SK-N-SH (cell line): ENCODE data around the gene FLAD1. TPM values are rescaled to one million over a fixed set of nuclear protein-coding genes. Genes with fewer than 3 reads are reported as not detected.

Source experiments
- CTCF ChIA-PET: fragments of 300-600, 350-600 bp; formaldehyde crosslinking; extraction: SDS; loops from one replicate; lab custom pipeline; 2021; lab: Yijun Ruan, JAX
- POLR2A ChIA-PET: fragments of 350-600 bp; sonication (Branson Sonifier 250); formaldehyde crosslinking; extraction: SDS; loops from one replicate; lab custom pipeline; 2020; ENCODE audit warnings: antibody characterized with exemption, inconsistent platforms; lab: Yijun Ruan, JAX
- DNase-seq: peaks from one replicate; pipeline ENCODE4 v3.0.0; 2012
- H2AFZ ChIP-seq: fragments of 200-600 bp; sonication (generic); 2 replicates; pipeline ENCODE4 v1.8.1; 2016; ENCODE audit warnings: antibody characterized with exemption, mild to moderate bottlenecking, low read depth
- H3F3A ChIP-seq: fragments of 200-600 bp; sonication (generic); replicated peaks from 2 replicates; pipeline ENCODE3; 2016; ENCODE audit warnings: antibody characterized with exemption, mild to moderate bottlenecking; ENCODE audit not compliant: insufficient read depth
- H3K27ac ChIP-seq, 2 experiments: fragments of 200-500 bp in 1 of 2; fragments of 200-600 bp in 1 of 2; sonication (Bioruptor generic) in 1 of 2; sonication (generic), shearing (Covaris generic) in 1 of 2; 2 replicates each; pipeline versions ENCODE4 v1.5.1 to v1.6.1; 2014 to 2016; ENCODE audit warnings: low read depth in 2 of 2, inconsistent platforms in 1 of 2, low read length in 1 of 2, mild to moderate bottlenecking in 1 of 2, mixed read lengths in 1 of 2
- H3K27me3 ChIP-seq: fragments of 200-600 bp; sonication (generic), shearing (Covaris generic); 2 replicates; pipeline ENCODE4 v1.6.1; 2016; ENCODE audit warnings: mixed run types; ENCODE audit not compliant: insufficient read depth
- H3K36me3 ChIP-seq, 2 experiments: fragments of 200-500 bp in 1 of 2; fragments of 200-600 bp in 1 of 2; sonication (Bioruptor generic) in 1 of 2; sonication (generic) in 1 of 2; replicated peaks in 1 of 2; 2 replicates each; pipeline versions ENCODE3 to v1.5.1; 2014 to 2016; ENCODE audit warnings: low read length in 1 of 2, mild to moderate bottlenecking in 1 of 2; ENCODE audit not compliant: insufficient read depth in 2 of 2, control insufficient read depth in 1 of 2
- H3K4me1 ChIP-seq, 2 experiments: fragments of 200-500 bp in 1 of 2; fragments of 200-600 bp in 1 of 2; sonication (Bioruptor generic) in 1 of 2; sonication (generic), shearing (Covaris generic) in 1 of 2; 2 replicates each; pipeline versions ENCODE4 v1.5.1 to v1.6.1; 2014 to 2016; ENCODE audit warnings: low read depth in 1 of 2, low read length in 1 of 2, mixed run types in 1 of 2; ENCODE audit not compliant: insufficient read depth in 2 of 2, control insufficient read depth in 1 of 2
- H3K4me2 ChIP-seq: fragments of 200-600 bp; sonication (generic), shearing (Covaris generic); 2 replicates; pipeline ENCODE4 v1.6.1; 2017; ENCODE audit warnings: mixed run types
- H3K4me3 ChIP-seq, 2 experiments: fragments of 200-500 bp in 1 of 2; fragments of 200-600 bp in 1 of 2; sonication (Bioruptor generic) in 1 of 2; sonication (generic), shearing (Covaris generic) in 1 of 2; 2 replicates each; pipeline versions ENCODE4 v1.5.1 to v1.8.1; 2014 to 2016; ENCODE audit warnings: low read depth in 2 of 2, inconsistent platforms in 1 of 2, low read length in 1 of 2, mild to moderate bottlenecking in 1 of 2, mixed read lengths in 1 of 2, moderate library complexity in 1 of 2
- H3K79me2 ChIP-seq: fragments of 200-600 bp; sonication (generic); 2 replicates; pipeline ENCODE4 v1.8.1; 2017; ENCODE audit warnings: mild to moderate bottlenecking; ENCODE audit not compliant: insufficient read depth
- H3K9ac ChIP-seq: fragments of 200-600 bp; sonication (generic); 2 replicates; pipeline ENCODE4 v1.6.1; 2017; ENCODE audit warnings: mixed run types
- H3K9me2 ChIP-seq: fragments of 200-600 bp; sonication (generic); 2 replicates; pipeline ENCODE4 v1.6.1; 2017; ENCODE audit warnings: mixed run types
- H3K9me3 ChIP-seq: fragments of 200-600 bp; sonication (generic); 2 replicates; pipeline ENCODE4 v1.6.1; 2017; ENCODE audit warnings: mixed run types, mild to moderate bottlenecking, moderate library complexity
- H4K20me1 ChIP-seq: fragments of 200-600 bp; sonication (generic); 2 replicates; pipeline ENCODE4 v1.6.1; 2017; ENCODE audit warnings: mild to moderate bottlenecking, mixed run types; ENCODE audit not compliant: insufficient read depth
- CTCF ChIP-seq: fragments of 200-600 bp; sonication (generic); IDR thresholded peaks from 2 replicates; pipeline ENCODE4 v1.6.1; 2017; ENCODE audit warnings: antibody characterized with exemption, mild to moderate bottlenecking, moderate library complexity
- ELF1 ChIP-seq: IDR thresholded peaks from 2 replicates; pipeline ENCODE4 v1.4.0; 2012
- EP300 ChIP-seq, 2 experiments: IDR thresholded peaks; 2 replicates each; pipeline versions ENCODE4 v1.4.0 to v1.6.1; 2012; ENCODE audit warnings: borderline replicate concordance in 1 of 2, low read depth in 1 of 2, low read length in 1 of 2
- NFIC ChIP-seq: IDR thresholded peaks from 2 replicates; pipeline ENCODE4 v1.4.0; 2012; ENCODE audit warnings: borderline replicate concordance
- RAD21 ChIP-seq: IDR thresholded peaks from 2 replicates; pipeline ENCODE4 v1.6.1; 2012; ENCODE audit warnings: mild to moderate bottlenecking, low read length
- RCOR1 ChIP-seq: fragments of 150-350 bp; IDR thresholded peaks from 2 replicates; pipeline ENCODE4 v1.6.1; 2017; ENCODE audit warnings: antibody characterized with exemption, low read length
- SMC3 ChIP-seq: IDR thresholded peaks from 2 replicates; pipeline ENCODE4 v1.6.1; 2012; ENCODE audit warnings: low read depth, low read length, improper control_type of control experiment
- WGBS: methylation state at CpG from one replicate; pipeline ENCODE4 v1.1.6; 2017; ENCODE audit warnings: low lambda C conversion rate; 5-methylcytosine and 5-hydroxymethylcytosine counted together
- polyA plus RNA-seq, 3 experiments: library from polyadenylated mRNA; depleted of rRNA; stranded (reverse); fragments of >200 nt; gene quantifications; 2 replicates each; pipeline ENCODE4 v1.2.3, GENCODE V29; 2012
- TF ChIP-seq, protein P1 (sequence below): IDR thresholded peaks from 2 replicates; pipeline ENCODE4 v1.4.0; 2012; ENCODE audit warnings: low read depth
- TF ChIP-seq, protein P2 (sequence below): IDR thresholded peaks from 2 replicates; pipeline ENCODE4 v1.4.0; 2012; ENCODE audit warnings: low read depth, borderline replicate concordance

FLAD1 gene
- polyA plus RNA-seq, 1 of the 3 experiments (the other 2 are of a cell fraction), result 50.8 TPM

DNA sequence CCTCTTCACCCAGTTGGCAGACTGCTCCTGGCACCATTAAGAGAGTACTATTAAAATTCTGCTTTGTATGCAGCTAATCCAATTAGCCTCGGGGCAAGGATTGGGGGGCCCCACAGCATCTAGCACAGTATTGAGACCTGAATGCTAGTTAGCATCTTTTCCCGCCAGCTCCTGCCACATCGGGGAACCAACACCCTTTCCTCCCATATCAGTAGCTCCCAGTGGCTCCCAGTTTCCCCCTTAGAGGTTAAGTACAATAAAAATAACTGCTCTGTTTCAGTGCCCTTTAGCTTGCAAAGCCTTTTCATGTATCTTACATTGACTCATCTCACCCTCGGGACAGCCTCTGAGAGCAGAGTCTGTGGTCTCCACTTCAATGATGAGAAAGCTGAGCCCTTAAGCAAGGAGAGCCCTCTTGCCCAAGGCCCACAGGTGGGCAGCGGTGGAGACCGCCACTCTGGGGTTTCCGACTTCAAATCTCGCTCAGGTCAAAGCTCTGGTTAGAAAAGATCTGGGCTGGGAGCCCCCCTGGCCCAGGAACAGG, 42.4 kb upstream of the FLAD1 start (continued):
- no peak for TF ChIP-seq RAD21

DNA sequence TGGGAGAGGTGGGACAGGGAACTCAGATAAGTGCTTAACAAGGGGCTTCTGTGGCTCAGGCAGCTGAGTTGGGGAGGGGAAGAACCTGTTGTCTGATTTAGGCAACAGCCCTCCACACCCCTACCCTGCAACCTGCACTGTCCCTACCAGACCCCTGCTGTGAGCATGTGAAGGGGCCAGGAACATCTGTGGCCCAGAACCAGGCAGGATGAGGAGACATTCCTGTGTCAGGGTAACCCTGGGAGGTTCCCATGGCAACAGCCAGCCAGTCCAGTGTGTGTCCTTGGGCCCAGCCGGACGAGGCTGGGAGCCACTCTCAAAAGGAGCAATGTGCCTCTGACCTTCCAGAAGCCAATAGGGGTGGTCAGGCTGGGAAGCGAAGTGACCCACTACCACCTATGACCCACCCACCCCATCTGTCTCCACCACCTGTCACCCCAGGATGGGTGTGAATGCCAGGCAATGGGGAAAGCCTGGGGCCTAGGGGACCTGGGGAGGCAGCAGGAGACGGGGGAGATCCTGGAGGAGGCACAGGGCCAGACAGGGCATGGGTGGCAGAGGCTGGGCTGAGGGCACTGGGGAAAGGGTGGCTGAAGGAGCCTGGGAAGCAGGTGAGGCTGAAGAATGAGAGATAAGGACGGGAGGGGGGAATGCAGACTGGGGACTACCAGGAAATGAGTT, 41.7 kb upstream of the FLAD1 start:
- Histone ChIP-seq H3K27ac (peak overlapping the region in 1 of 2 experiments; percentile 36; a peak in 1 of 4 replicates), H3K79me2 (no peaks in the 10 kb centered on the region), H3K36me3 (peaks cover 0 to 11% of the 10 kb centered on the region in 2 experiments), H3F3A (peaks cover 19% of the 10 kb centered on the region), H3K4me1 (peaks cover 15 to 30% of the 10 kb centered on the region in 2 experiments; a peak in 3 of 4 replicates)
- TF ChIP-seq EP300 (IDR thresholded peaks at IDR 0.05; ENCODE audit: borderline replicate concordance in 1 of 2, low read depth in 1 of 2, low read length in 1 of 2), result no peak
- TF ChIP-seq, protein P1, sequence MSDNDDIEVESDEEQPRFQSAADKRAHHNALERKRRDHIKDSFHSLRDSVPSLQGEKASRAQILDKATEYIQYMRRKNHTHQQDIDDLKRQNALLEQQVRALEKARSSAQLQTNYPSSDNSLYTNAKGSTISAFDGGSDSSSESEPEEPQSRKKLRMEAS, result no peak
- 0 out of 2 replicates have a peak, but pooled peaks have one; percentile 14 for TF ChIP-seq RCOR1
- TF ChIP-seq ELF1, result no peak
- TF ChIP-seq RAD21, result no peak
- TF ChIP-seq, all 33 proteins: peak for 1
- WGBS, result 77% methylated on average over 5 of the region's 5 CpGs
- Histone ChIP-seq H4K20me1 (no peaks in the 10 kb centered on the region), H3K4me2 (no peak overlapping the region), H3K9me2 (no peaks in the 10 kb centered on the region), H3K4me3 (no peak overlapping the region), H3K9me3 (no peaks in the 10 kb centered on the region), H2AFZ (no peak overlapping the region), H3K27me3 (no peaks in the 10 kb centered on the region), H3K9ac (no peak overlapping the region)
- peak; percentile 65 for DNase-seq
- CTCF ChIA-PET, result interaction anchor here (0.8 to 6.6 kb wide), 6 partner anchors 58 to 382 kb away, joined by 3 to 34 read pairs (median 6); no protein-coding TSS in a partner anchor
- POLR2A ChIA-PET, result no interaction called here

- POLR2A ChIA-PET, result interaction anchor here (0.5 to 2.8 kb wide), 2 partner anchors 11 to 16 kb away, joined by 5 to 10 read pairs; partner anchors contain the start of gene PBXIP1
- Histone ChIP-seq H3K9me3 (no peaks in the 10 kb centered on the region), H3K9me2 (no peaks in the 10 kb centered on the region), H3K27ac (no peak overlapping the region), H3F3A (peaks cover 7% of the 10 kb centered on the region), H3K79me2 (no peaks in the 10 kb centered on the region), H3K4me1 (peaks cover 4 to 25% of the 10 kb centered on the region in 2 experiments; a peak in 2 of 4 replicates), H3K4me3 (no peak overlapping the region), H3K9ac (no peak overlapping the region), H3K27me3 (no peaks in the 10 kb centered on the region), H4K20me1 (no peaks in the 10 kb centered on the region), H3K4me2 (no peak overlapping the region), H3K36me3 (peaks cover 0 to 21% of the 10 kb centered on the region in 2 experiments), H2AFZ (no peak overlapping the region; the same call in 1 of the 2 replicates)
- peak; percentile 83 for DNase-seq
- WGBS, result 26% methylated on average over 6 of the region's 6 CpGs
- CTCF ChIA-PET, result interaction anchor here (0.6 to 4.9 kb wide), 46 partner anchors 7 to 516 kb away, joined by 3 to 21 read pairs (median 4); partner anchors contain the start of genes ADAM15, KRTCAP2 and PMVK
- TF ChIP-seq RAD21, result peak; percentile 80
- peak; percentile 82 for TF ChIP-seq CTCF
- TF ChIP-seq, protein P2, sequence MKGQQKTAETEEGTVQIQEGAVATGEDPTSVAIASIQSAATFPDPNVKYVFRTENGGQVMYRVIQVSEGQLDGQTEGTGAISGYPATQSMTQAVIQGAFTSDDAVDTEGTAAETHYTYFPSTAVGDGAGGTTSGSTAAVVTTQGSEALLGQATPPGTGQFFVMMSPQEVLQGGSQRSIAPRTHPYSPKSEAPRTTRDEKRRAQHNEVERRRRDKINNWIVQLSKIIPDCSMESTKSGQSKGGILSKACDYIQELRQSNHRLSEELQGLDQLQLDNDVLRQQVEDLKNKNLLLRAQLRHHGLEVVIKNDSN, result no peak
- no peak for TF ChIP-seq NFIC
- peak; percentile 73; the same call in 1 of the 2 replicates for TF ChIP-seq SMC3
Observed at GRCh38 chr1:154943649-154944400, 39.3 kb upstream of the FLAD1 start.
